Breast epithelium (tissue), 4 donors: ENCODE results near the gene CPNE2. TPM values are rescaled to one million over a fixed set of nuclear protein-coding genes. Genes with fewer than 3 reads are reported as not detected.

Experiments
- DNase-seq, 2 donors: peaks; one replicate each; pipeline ENCODE4 v3.0.0-alpha.2; 2019; ENCODE audit warnings: low spot score in 2 of 2
- H3K27ac ChIP-seq, 2 donors: fragments of 200-600 bp; sonication (generic) in 1 of 2; one replicate each; pipeline ENCODE4 v1.5.1; 2016 to 2019; ENCODE audit warnings: mild to moderate bottlenecking in 1 of 2
- H3K27me3 ChIP-seq, 2 donors: fragments of 200-600 bp; sonication (generic) in 1 of 2; one replicate each; pipeline versions ENCODE4 v1.5.1 to v1.6.0; 2017 to 2019; ENCODE audit warnings: control low read depth in 1 of 2, mild to moderate bottlenecking in 1 of 2
- H3K36me3 ChIP-seq: fragments of 200-600 bp; one replicate; pipeline ENCODE4 v1.5.1; 2019
- H3K4me1 ChIP-seq, 2 donors: fragments of 200-600 bp; sonication (generic); one replicate each; pipeline ENCODE4 v1.5.1; 2016 to 2019; ENCODE audit warnings: control low read depth in 1 of 2
- H3K4me3 ChIP-seq, 3 donors: fragments of 200-600 bp; sonication (generic); 1 replicate in 2 of 3; 2 replicates in 1 of 3; pipeline ENCODE4 v1.5.1; 2016 to 2019; ENCODE audit warnings: mild to moderate bottlenecking in 3 of 3, moderate library complexity in 2 of 3
- H3K9me3 ChIP-seq, 2 donors: fragments of 200-600 bp; sonication (generic) in 1 of 2; one replicate each; pipeline ENCODE4 v1.5.1; 2016 to 2019; ENCODE audit warnings: control low read depth in 1 of 2
- POLR2A ChIP-seq: fragments of 450-650 bp; IDR thresholded peaks from one replicate; pipeline ENCODE4 v1.6.1; 2016; ENCODE audit warnings: antibody characterized with exemption, mild to moderate bottlenecking, moderate library complexity
- POLR2AphosphoS5 ChIP-seq, 3 donors: sonication (generic); formaldehyde crosslinking; IDR thresholded peaks; one replicate each; pipeline ENCODE4 v1.6.1; 2017; ENCODE audit warnings: antibody characterized with exemption in 3 of 3
- intact Hi-C: fragments of 100-400 bp; cut with DNase I; formaldehyde crosslinking; loops from one replicate; pipeline ENCODE4 v1.15.1; 2023; ENCODE audit warnings: low total_unique reads
- total RNA-seq, 3 donors: library from RNA; depleted of rRNA; stranded (reverse); fragments of >200 nt; gene quantifications; one replicate each; pipeline ENCODE4 v1.1.0, GENCODE V29; 2016
- TF ChIP-seq, protein P1 (sequence below), 3 donors: fragments of 450-650 bp; IDR thresholded peaks; one replicate each; pipeline ENCODE4 v1.5.1; 2016 to 2017; ENCODE audit warnings: antibody characterized with exemption in 3 of 3, mild to moderate bottlenecking in 3 of 3, moderate library complexity in 3 of 3

The CPNE2 gene
- total RNA-seq, 3 donors from 2014 or later: 13.9 to 56.5 (median 26.5) TPM

DNA sequence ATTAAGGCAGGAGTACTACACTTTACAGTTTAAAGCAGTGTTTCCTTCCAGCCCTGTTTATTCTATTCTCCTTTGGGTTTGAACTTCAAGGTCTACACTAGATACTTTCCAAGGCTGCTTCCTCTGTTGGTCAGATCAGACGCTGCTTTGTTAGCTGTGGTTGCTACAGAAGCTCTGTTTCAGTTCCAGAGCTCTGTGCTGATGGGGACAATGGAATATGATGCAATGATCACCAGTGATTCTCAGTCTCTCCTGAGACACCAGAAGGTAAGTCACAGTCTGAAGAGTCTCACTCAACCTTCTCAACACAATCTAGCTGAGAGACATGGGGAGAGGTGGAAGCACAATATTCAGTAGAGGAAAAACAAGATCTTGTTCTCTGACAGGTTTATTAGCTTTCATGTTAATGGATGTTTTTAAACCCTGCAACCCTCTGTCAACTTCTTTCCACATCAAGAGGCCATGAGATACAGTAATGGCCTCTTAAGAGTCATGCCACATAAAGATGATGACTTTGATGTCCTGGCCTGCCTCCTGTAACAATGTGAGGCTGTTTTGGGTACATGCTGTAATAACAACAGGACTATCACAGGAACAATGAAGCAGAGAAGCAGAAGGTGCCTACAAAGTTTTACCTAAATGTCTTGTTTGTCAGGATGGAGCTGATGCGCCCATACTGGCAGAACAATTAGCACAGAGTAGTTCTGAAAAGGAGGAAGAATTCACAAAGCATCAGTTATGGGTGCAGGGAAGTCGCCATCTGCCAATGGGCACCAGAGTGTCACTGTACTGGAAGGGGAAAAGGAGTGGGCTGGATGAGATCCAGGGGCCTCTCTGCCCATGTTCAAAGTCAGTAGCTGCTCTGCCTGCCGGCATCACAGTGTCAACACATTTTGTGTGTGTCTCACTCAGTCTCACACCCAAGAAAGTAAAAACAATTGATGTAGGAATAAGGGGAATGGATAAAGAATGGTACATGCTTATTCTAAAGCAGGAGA lies 60.0 kb downstream of the CPNE2 start:
- Histone ChIP-seq H3K36me3 (peaks cover 7% of the 10 kb centered on the region), H3K27ac (no peak overlapping the region)
- intact Hi-C loops: no loop called here

DNA sequence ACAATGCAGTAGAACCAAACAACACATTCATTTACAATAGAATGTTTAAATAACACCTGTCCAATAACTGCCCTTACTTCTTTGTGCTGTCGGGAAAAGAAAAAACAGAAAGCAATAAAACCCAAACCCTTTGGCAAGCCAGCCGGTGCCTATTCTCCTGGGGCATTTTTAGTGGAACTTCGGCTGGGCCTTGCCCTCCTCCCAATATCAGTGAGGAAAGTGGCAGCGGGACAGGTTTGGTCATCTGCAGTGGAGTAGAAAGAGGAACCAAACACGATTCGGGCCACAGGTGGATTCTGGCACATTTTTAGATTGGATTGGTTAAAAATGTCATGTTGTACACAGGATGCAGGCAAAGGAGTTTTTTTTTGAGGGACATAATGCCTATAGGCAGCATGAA lies 61.5 kb downstream of the CPNE2 start:
- H3K27ac ChIP-seq: no peak overlapping the region
- TF ChIP-seq, protein P1, sequence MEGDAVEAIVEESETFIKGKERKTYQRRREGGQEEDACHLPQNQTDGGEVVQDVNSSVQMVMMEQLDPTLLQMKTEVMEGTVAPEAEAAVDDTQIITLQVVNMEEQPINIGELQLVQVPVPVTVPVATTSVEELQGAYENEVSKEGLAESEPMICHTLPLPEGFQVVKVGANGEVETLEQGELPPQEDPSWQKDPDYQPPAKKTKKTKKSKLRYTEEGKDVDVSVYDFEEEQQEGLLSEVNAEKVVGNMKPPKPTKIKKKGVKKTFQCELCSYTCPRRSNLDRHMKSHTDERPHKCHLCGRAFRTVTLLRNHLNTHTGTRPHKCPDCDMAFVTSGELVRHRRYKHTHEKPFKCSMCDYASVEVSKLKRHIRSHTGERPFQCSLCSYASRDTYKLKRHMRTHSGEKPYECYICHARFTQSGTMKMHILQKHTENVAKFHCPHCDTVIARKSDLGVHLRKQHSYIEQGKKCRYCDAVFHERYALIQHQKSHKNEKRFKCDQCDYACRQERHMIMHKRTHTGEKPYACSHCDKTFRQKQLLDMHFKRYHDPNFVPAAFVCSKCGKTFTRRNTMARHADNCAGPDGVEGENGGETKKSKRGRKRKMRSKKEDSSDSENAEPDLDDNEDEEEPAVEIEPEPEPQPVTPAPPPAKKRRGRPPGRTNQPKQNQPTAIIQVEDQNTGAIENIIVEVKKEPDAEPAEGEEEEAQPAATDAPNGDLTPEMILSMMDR (IDR thresholded peaks at IDR 0.05): no peak
- no peak for TF ChIP-seq POLR2AphosphoS5 (IDR thresholded peaks at IDR 0.05)
- no peak for TF ChIP-seq POLR2A
- intact Hi-C loops: no loop called here

More for the DNA sequence above, 60.0 kb downstream of the CPNE2 start:
- Histone ChIP-seq H3K27me3 (no peaks in the 10 kb centered on the region), H3K9me3 (no peaks in the 10 kb centered on the region), H3K4me3 (no peak overlapping the region), H3K4me1 (peaks cover 0 to 4% of the 10 kb centered on the region in 2 donors)
- DNase-seq: no peak
- TF ChIP-seq POLR2A (no peak), POLR2AphosphoS5 (IDR thresholded peaks at IDR 0.05) (no peak)
- TF ChIP-seq, protein P1 (IDR thresholded peaks at IDR 0.05): no peak

DNA sequence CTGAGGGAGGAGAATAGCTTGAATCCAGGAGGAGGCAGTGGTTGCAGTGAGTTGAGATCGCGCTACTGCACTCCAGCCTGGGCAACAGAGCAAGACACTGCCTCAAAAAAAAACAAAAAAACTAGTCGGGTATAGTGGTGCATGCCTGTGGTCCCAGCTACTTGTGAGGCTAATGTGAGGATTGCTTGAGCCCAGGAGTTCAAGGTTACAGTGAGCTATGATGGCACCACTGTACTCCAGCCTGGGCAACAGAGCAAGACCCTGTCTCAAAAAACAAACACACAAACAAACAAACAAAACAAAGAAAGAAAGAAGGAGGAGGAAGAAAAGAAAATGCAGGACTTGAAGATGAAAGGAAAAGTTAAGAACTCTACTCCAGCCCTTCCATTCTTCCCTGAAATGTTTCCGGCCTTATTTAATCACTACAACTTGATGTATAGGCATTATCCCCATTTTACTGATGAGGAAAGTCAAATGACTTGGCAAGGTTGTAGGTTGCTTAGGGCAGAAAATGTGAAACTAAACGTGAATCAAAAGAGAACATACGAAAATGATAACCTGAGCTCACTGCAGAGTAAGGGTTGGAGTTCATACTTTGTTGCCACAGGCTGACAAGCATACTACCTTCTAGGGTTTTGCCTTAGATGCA lies 63.4 kb downstream of the CPNE2 start:
- H3K4me3 ChIP-seq: no peak overlapping the region
- H3K36me3 ChIP-seq: peaks cover 10% of the 10 kb centered on the region
- no peaks in the 10 kb centered on the region for H3K9me3 ChIP-seq
- H3K4me1 ChIP-seq: no peaks in the 10 kb centered on the region
- DNase-seq: no peak
- no peaks in the 10 kb centered on the region for H3K27me3 ChIP-seq
- TF ChIP-seq POLR2AphosphoS5 (IDR thresholded peaks at IDR 0.05) (no peak), POLR2A (no peak)
- TF ChIP-seq, protein P1 (IDR thresholded peaks at IDR 0.05): no peak
- no peak overlapping the region for H3K27ac ChIP-seq
- intact Hi-C loops: no loop called here

More for the DNA sequence above, 61.5 kb downstream of the CPNE2 start:
- H3K36me3 ChIP-seq: peaks cover 7% of the 10 kb centered on the region
- H3K9me3 ChIP-seq: no peaks in the 10 kb centered on the region
- no peak for DNase-seq
- no peaks in the 10 kb centered on the region for H3K4me1 ChIP-seq
- no peak overlapping the region for H3K4me3 ChIP-seq
- H3K27me3 ChIP-seq: no peaks in the 10 kb centered on the region

DNA sequence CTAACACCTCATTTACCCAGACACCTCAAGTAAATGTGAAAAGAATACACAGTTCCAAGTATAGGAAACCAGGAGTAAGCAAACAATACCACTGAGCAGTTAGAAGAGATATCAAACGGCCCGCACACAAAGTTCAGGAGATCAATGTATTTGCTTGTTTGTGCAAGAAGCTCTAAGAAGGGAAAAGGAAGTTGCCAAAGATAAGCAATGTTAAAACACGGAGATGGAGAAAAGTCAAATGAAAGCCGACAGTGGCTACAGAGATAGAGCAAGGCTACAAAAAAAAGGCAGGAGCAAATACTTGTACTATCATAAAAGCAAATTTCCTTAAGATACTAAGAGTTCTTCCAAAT lies 63.9 kb downstream of the CPNE2 start:
- Histone ChIP-seq H3K27ac (no peak overlapping the region), H3K4me3 (no peak overlapping the region), H3K27me3 (no peaks in the 10 kb centered on the region), H3K9me3 (no peaks in the 10 kb centered on the region), H3K36me3 (peaks cover 10% of the 10 kb centered on the region), H3K4me1 (no peaks in the 10 kb centered on the region)
- intact Hi-C loops: no loop called here
- TF ChIP-seq POLR2A (no peak), POLR2AphosphoS5 (IDR thresholded peaks at IDR 0.05) (no peak)
- TF ChIP-seq, protein P1 (IDR thresholded peaks at IDR 0.05): no peak
- DNase-seq: no peak

DNA sequence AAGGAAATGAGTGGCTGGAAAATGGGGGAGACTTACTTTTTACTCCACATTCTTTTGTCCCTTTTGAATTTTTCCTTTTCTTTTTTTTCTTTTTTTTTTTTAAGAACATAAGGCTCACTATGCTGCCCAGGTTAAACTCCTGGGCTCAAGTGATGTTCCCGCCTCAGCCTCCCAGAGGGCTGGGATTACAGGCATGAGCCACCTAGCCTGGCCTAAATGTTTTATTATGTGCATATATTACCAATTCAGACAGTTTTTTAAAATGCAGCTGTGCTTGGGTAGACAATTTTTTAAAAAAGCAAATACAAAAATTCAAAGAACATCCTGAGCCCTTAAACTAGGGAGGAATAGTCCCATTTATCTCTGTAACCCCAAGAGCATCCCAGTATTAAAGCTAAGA lies 65.2 kb downstream of the CPNE2 start:
- intact Hi-C loops: no loop called here
- no peaks in the 10 kb centered on the region for H3K4me1 ChIP-seq
- no peak for DNase-seq
- no peaks in the 10 kb centered on the region for H3K27me3 ChIP-seq
- TF ChIP-seq, protein P1 (IDR thresholded peaks at IDR 0.05): no peak
- TF ChIP-seq POLR2A: no peak
- no peak for TF ChIP-seq POLR2AphosphoS5 (IDR thresholded peaks at IDR 0.05)
- no peak overlapping the region for H3K4me3 ChIP-seq
- H3K27ac ChIP-seq: no peak overlapping the region
- peaks cover 10% of the 10 kb centered on the region for H3K36me3 ChIP-seq
- no peaks in the 10 kb centered on the region for H3K9me3 ChIP-seq
